ENCODE data around the gene ATP1A2.

ATP1A2 gene

GRCh38 chr1:160136926-160137200, 21.3 kb downstream of the ATP1A2 start:
- H3K4me3 ChIP-seq (ENCODE audit: low read depth, low read length) = no peak overlapping the region
- no peak for TF ChIP-seq CTCF (IDR thresholded peaks at IDR 0.05; ENCODE audit: insufficient read depth, low read length, missing control alignments)
- CTCF ChIA-PET = no interaction called here
- POLR2A ChIA-PET = interaction anchor here (1.0 kb wide), 1 partner anchor 20 kb away, joined by 3 read pairs; no protein-coding TSS in a partner anchor
- no peak for DNase-seq (ENCODE audit: low read depth, low spot score)

- ChIA-PET POLR2A (interaction anchor here (1.0 kb wide), 1 partner anchor 19 kb away, joined by 3 read pairs; no protein-coding TSS in a partner anchor), CTCF (interaction anchor here (1.4 kb wide), 1 partner anchor 13 kb away, joined by 4 read pairs; no protein-coding TSS in a partner anchor)
- TF ChIP-seq CTCF (IDR thresholded peaks at IDR 0.05; ENCODE audit: insufficient read depth, low read length, missing control alignments) = no peak
- DNase-seq (ENCODE audit: low read depth, low spot score) = no peak
- H3K4me3 ChIP-seq (ENCODE audit: low read depth, low read length) = no peak overlapping the region
These were observed 21.8 kb downstream of the ATP1A2 start for GRCh38 chr1:160137216-160137862.

- DNase-seq (ENCODE audit: low read depth, low spot score) = no peak
- H3K4me3 ChIP-seq (ENCODE audit: low read depth, low read length) = no peak overlapping the region
- no peak for TF ChIP-seq CTCF (IDR thresholded peaks at IDR 0.05; ENCODE audit: insufficient read depth, low read length, missing control alignments)
- ChIA-PET POLR2A (no interaction called here), CTCF (interaction anchor here (1.3 kb wide), 1 partner anchor 52 kb away, joined by 3 read pairs; no protein-coding TSS in a partner anchor)
These were observed 24.3 kb downstream of the ATP1A2 start for GRCh38 chr1:160139840-160140239.

- no peak overlapping the region for H3K4me3 ChIP-seq (ENCODE audit: low read depth, low read length)
- ChIA-PET POLR2A (no interaction called here), CTCF (interaction anchor here (1.4 kb wide), 1 partner anchor 50 kb away, joined by 4 read pairs; no protein-coding TSS in a partner anchor)
- no peak for TF ChIP-seq CTCF (IDR thresholded peaks at IDR 0.05; ENCODE audit: insufficient read depth, low read length, missing control alignments)
- DNase-seq (ENCODE audit: low read depth, low spot score) = no peak
These were observed 28.1 kb downstream of the ATP1A2 start for GRCh38 chr1:160143695-160144094.

GRCh38 chr1:160144921-160145320, 29.4 kb downstream of the ATP1A2 start:
- TF ChIP-seq CTCF (IDR thresholded peaks at IDR 0.05; ENCODE audit: insufficient read depth, low read length, missing control alignments) = no peak
- DNase-seq (ENCODE audit: low read depth, low spot score) = no peak
- H3K4me3 ChIP-seq (ENCODE audit: low read depth, low read length) = no peak overlapping the region
- ChIA-PET POLR2A (no interaction called here), CTCF (no interaction called here)

GRCh38 chr1:160146107-160146506, 30.5 kb downstream of the ATP1A2 start:
- ChIA-PET CTCF (no interaction called here), POLR2A (no interaction called here)
- DNase-seq (ENCODE audit: low read depth, low spot score) = no peak
- H3K4me3 ChIP-seq (ENCODE audit: low read depth, low read length) = no peak overlapping the region
- TF ChIP-seq CTCF (IDR thresholded peaks at IDR 0.05; ENCODE audit: insufficient read depth, low read length, missing control alignments) = no peak

Data from AG04449 (cell line).